Upper lobe of left lung (tissue), 6 donors: ENCODE measurements around the gene CNKSR2. TPM values are rescaled to one million over a fixed set of nuclear protein-coding genes. Genes with fewer than 3 reads are reported as not detected.

Experiments used
- ATAC-seq, 2 donors: fragments of 200-7000 bp; cut with Tn5 transposase; one replicate each; pipeline ENCODE4 v1.9.1; 2022; ENCODE audit warnings: mild to moderate bottlenecking in 2 of 2, moderate library complexity in 2 of 2; ENCODE audit not compliant: low FRiP score in 2 of 2
- DNase-seq, 2 donors: peaks; one replicate each; pipeline ENCODE4 v3.0.0-alpha.2; 2019 to 2020
- H3K27ac ChIP-seq, 4 donors: fragments of 200-600 bp; sonication (generic); one replicate each; pipeline ENCODE4 v1.5.1; 2016 to 2019
- H3K27me3 ChIP-seq, 4 donors: fragments of 200-600 bp; sonication (generic); one replicate each; pipeline ENCODE4 v1.5.1; 2017 to 2019
- H3K36me3 ChIP-seq, 4 donors: fragments of 200-600 bp; sonication (generic); one replicate each; pipeline ENCODE4 v1.5.1; 2016 to 2019
- H3K4me1 ChIP-seq, 4 donors: fragments of 200-600 bp; sonication (generic); one replicate each; pipeline ENCODE4 v1.5.1; 2018 to 2019
- H3K4me3 ChIP-seq, 4 donors: fragments of 200-600 bp; sonication (generic); one replicate each; pipeline ENCODE4 v1.5.1; 2017 to 2019; ENCODE audit warnings: mild to moderate bottlenecking in 2 of 4, moderate library complexity in 1 of 4
- H3K9me3 ChIP-seq, 4 donors: fragments of 200-600 bp; sonication (generic); one replicate each; pipeline ENCODE4 v1.5.1; 2018 to 2019
- EP300 ChIP-seq, 4 donors: sonication (generic); formaldehyde crosslinking; IDR thresholded peaks; one replicate each; pipeline ENCODE4 v1.5.1; 2017; ENCODE audit warnings: antibody characterized with exemption in 4 of 4, control low read depth in 2 of 4
- POLR2A ChIP-seq, 4 donors: fragments of 450-650 bp; IDR thresholded peaks; one replicate each; pipeline ENCODE4 v1.5.1; 2016 to 2017; ENCODE audit warnings: antibody characterized with exemption in 4 of 4, mild to moderate bottlenecking in 2 of 4
- POLR2AphosphoS5 ChIP-seq, 2 donors: sonication (generic); formaldehyde crosslinking; IDR thresholded peaks; one replicate each; pipeline ENCODE4 v1.5.1; 2017; ENCODE audit warnings: antibody characterized with exemption in 2 of 2
- WGBS, 2 donors: methylation state at CpG; one replicate each; pipeline ENCODE4 v1.1.5; 2017 to 2018; 5-methylcytosine and 5-hydroxymethylcytosine counted together
- total RNA-seq, 6 donors: library from RNA; depleted of rRNA in 4 of 6; stranded (reverse); fragments of >200 nt in 4 of 6; gene quantifications; one replicate each; pipeline versions ENCODE4 v1.1.0 to v1.2.1, GENCODE V29; 2016 to 2021
- TF ChIP-seq, protein P1 (sequence below), 6 experiments: fragments of 450-650 bp in 4 of 6; fragments of 200-600 bp in 2 of 6; sonication (generic) in 2 of 6; IDR thresholded peaks; one replicate each; pipeline ENCODE4 v1.5.1; 2016 to 2019; ENCODE audit warnings: antibody characterized with exemption in 6 of 6
- donor health status: DM: no; HTN: no; CAD: no; lungs with moderate emphysema.
- donor health status: DM: no; HTN: yes; CAD: no; lungs with severe emphysema.

Gene CNKSR2
- 10 to 100 TPM in 1 of 6 donors, 1 to 10 TPM in 5; 4.0 to 14.5 (median 7.0) TPM for total RNA-seq

DNA sequence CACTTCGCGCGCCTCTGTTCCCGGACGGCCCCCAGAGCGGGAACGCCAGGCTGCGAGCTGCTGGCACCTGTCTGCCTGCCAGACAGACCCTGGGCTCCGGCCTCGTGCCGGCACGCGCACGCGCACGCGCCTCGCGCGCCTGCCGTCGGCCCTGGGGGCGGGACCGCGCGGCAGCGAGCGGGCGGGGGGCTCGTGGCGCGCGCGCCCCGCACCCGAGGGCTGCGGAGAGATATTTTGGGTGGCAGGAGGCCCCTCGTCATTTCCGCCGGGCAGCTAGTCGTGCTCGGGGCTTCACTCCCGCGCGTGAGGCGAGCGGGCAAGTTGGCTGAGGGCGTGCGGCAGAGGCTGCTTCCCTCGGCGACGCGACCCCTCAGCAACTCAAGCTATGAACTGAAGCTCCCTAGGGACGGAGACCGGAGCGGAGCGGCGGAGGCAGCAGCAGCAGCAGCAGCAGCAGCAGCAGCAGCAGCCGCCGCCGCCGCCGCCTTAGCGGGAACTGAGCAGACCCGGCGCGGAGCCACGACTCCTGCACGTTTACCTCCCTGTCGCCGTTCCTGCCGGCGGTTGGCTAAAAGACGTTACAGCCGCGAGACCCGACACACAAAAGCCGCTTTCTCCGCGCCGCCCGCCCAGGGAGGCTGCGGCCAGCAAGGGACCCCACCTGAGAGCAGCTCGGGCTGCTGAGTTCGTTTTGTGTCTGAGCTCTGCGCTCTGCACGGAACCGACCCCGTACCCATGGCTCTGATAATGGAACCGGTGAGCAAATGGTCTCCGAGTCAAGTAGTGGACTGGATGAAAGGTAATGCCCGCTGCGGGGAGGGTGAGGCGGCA lies at the start of gene CNKSR2:
Gene CNKSR2, plus strand, starts transcription at position 256 of the 831 bp plus-strand sequence. Its CDS starts 480 bp downstream, at position 736.
- Histone ChIP-seq H3K4me1 (peaks cover 0 to 14% (median 0%) of the 10 kb centered on the region in 4 donors), H3K9me3 (no peaks in the 10 kb centered on the region), H3K27me3 (peaks cover 0 to 24% (median 0%) of the 10 kb centered on the region in 4 donors), H3K36me3 (no peaks in the 10 kb centered on the region), H3K27ac (peak within 1 kb of the TSS in 1 of 4 donors; percentile 70), H3K4me3 (peak within 1 kb of the TSS; percentile 3 to 57 (median 43))
- peak in 1 of 2 donors; percentile 93 for DNase-seq
- peak in 1 of 2 donors; percentile 87 for ATAC-seq
- TF ChIP-seq EP300 (IDR thresholded peaks at IDR 0.05) (no peak), POLR2AphosphoS5 (IDR thresholded peaks at IDR 0.05) (no peak), POLR2A (IDR thresholded peaks at IDR 0.05) (no peak)
- TF ChIP-seq, protein P1, sequence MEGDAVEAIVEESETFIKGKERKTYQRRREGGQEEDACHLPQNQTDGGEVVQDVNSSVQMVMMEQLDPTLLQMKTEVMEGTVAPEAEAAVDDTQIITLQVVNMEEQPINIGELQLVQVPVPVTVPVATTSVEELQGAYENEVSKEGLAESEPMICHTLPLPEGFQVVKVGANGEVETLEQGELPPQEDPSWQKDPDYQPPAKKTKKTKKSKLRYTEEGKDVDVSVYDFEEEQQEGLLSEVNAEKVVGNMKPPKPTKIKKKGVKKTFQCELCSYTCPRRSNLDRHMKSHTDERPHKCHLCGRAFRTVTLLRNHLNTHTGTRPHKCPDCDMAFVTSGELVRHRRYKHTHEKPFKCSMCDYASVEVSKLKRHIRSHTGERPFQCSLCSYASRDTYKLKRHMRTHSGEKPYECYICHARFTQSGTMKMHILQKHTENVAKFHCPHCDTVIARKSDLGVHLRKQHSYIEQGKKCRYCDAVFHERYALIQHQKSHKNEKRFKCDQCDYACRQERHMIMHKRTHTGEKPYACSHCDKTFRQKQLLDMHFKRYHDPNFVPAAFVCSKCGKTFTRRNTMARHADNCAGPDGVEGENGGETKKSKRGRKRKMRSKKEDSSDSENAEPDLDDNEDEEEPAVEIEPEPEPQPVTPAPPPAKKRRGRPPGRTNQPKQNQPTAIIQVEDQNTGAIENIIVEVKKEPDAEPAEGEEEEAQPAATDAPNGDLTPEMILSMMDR (IDR thresholded peaks at IDR 0.05): no peak
- WGBS, 2 donors: 44% methylated on average over 27 of the region's 94 CpGs; no CpG with 5 or more reads in 1 of the 2 donors

DNA sequence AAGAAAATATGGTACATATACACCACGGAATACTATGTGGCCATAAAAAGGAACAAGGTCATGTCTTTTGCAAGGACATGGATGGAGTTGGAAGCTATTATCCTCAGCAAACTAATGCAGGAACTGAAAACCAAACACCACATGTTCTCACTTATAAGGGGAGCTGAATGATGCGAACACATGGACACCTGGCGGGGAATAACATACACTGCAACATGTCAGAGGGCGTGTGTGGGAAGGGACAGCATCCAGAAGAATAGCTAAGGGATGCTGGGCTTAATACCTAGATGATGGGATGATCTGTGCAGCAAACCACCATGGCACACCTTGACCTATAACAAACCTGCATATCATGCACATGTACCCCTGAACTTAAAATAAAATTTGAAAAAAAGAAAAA lies 19.5 kb upstream of the CNKSR2 start:
- WGBS, 2 donors: 71 to 83% methylated on average over 4 of the region's 4 CpGs
- TF ChIP-seq EP300 (IDR thresholded peaks at IDR 0.05) (no peak), POLR2AphosphoS5 (IDR thresholded peaks at IDR 0.05) (no peak), POLR2A (IDR thresholded peaks at IDR 0.05) (no peak)
- TF ChIP-seq, protein P1 (IDR thresholded peaks at IDR 0.05): no peak
- Histone ChIP-seq H3K4me3 (no peak overlapping the region), H3K4me1 (no peaks in the 10 kb centered on the region), H3K27me3 (no peaks in the 10 kb centered on the region), H3K36me3 (no peaks in the 10 kb centered on the region), H3K9me3 (peaks cover 0 to 8% (median 0%) of the 10 kb centered on the region in 4 donors), H3K27ac (no peak overlapping the region)
- ATAC-seq (no peak), DNase-seq (no peak)

DNA sequence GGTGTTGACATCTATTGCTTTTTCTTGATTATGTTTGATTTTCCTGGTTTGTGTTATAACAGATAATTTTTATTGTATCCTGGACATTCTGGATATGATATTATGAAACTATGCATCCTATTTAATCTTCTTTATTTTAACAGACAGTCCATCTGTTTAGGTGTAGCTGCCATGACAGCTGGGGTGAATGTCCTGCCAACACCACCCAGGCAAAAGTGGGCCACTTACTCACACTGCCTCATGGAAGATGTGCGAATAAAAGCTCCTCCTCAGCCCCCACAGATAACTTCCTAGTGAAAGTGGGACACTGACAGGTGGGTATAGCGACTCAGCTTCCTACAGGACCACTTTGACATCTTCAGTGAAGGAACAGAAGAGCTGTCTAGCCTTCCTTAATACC lies 18.4 kb upstream of the CNKSR2 start:
- Histone ChIP-seq H3K27me3 (no peaks in the 10 kb centered on the region), H3K4me3 (no peak overlapping the region), H3K9me3 (no peaks in the 10 kb centered on the region), H3K27ac (no peak overlapping the region), H3K36me3 (no peaks in the 10 kb centered on the region), H3K4me1 (no peaks in the 10 kb centered on the region)
- no peak for ATAC-seq
- no peak for DNase-seq
- 48% methylated on average over 2 of the region's 2 CpGs; no CpG with 5 or more reads in 1 of the 2 donors for WGBS, 2 donors
- TF ChIP-seq POLR2A (IDR thresholded peaks at IDR 0.05) (no peak), POLR2AphosphoS5 (IDR thresholded peaks at IDR 0.05) (no peak), EP300 (IDR thresholded peaks at IDR 0.05) (no peak)
- TF ChIP-seq, protein P1 (IDR thresholded peaks at IDR 0.05): no peak

DNA sequence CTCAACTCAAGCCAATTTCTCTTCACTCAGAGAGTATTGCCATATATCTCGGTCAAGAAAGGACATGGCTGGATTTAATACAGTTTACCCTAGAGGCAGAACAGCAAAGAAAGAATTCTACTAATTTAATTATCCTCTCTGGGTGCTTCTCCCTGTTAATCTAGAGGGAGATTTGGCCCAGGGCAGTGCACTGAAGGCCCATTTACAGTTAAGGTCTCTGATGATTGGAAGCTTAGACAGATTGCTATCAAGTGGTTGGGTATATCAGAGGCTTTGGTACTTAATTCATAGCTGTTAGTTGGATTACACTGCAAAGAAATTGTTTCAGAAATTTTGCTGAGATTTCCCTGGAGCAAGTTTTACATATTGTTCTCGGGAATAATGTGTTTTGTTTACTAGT lies 4.6 kb upstream of the CNKSR2 start:
- H3K36me3 ChIP-seq: no peaks in the 10 kb centered on the region
- no peak for DNase-seq
- WGBS, 2 donors: 66 to 86% methylated on average over 2 of the region's 2 CpGs
- TF ChIP-seq EP300 (IDR thresholded peaks at IDR 0.05) (no peak), POLR2A (IDR thresholded peaks at IDR 0.05) (no peak), POLR2AphosphoS5 (IDR thresholded peaks at IDR 0.05) (no peak)
- no peak for ATAC-seq
- no peaks in the 10 kb centered on the region for H3K9me3 ChIP-seq
- no peak overlapping the region for H3K4me3 ChIP-seq
- no peak overlapping the region for H3K27ac ChIP-seq
- H3K4me1 ChIP-seq: peaks cover 0 to 8% (median 0%) of the 10 kb centered on the region in 4 donors
- peaks cover 0 to 10% (median 0%) of the 10 kb centered on the region in 4 donors for H3K27me3 ChIP-seq

DNA sequence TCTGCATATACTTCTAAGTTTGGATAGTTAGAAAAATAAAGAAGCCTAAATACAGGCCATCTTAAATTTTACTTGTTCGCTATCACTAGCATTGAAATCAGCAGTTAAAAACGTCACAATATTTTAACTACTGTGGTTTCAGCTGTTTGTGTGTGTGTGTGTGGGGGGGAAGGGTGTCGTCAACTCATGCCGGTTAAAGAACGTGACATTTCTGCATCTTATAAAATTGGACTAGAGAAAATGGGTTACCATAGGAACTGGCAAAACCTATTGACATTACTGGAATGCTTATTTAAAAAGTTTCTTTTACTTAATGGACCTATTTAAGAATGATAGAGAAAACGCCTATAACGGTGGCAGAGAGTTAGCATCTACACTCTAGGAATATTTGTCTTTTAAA lies 1.2 kb upstream of the CNKSR2 start:
- Histone ChIP-seq H3K4me3 (no peak overlapping the region), H3K27me3 (peaks cover 0 to 24% (median 0%) of the 10 kb centered on the region in 4 donors), H3K36me3 (no peaks in the 10 kb centered on the region), H3K9me3 (no peaks in the 10 kb centered on the region), H3K4me1 (peaks cover 0 to 14% (median 0%) of the 10 kb centered on the region in 4 donors), H3K27ac (no peak overlapping the region)
- TF ChIP-seq POLR2A (IDR thresholded peaks at IDR 0.05) (no peak), EP300 (IDR thresholded peaks at IDR 0.05) (no peak), POLR2AphosphoS5 (IDR thresholded peaks at IDR 0.05) (no peak)
- TF ChIP-seq, protein P1 (IDR thresholded peaks at IDR 0.05): no peak
- ATAC-seq (no peak), DNase-seq (no peak)
- 65 to 75% methylated on average over 7 of the region's 7 CpGs for WGBS, 2 donors
